Vagina (tissue), 2 donors: Measurements from ENCODE around the gene PHF13. TPM values are rescaled to one million over a fixed set of nuclear protein-coding genes. Genes with fewer than 3 reads are reported as not detected.
A peak's percentile ranks its signal among the peaks of the same experiment; 100 is the strongest.

Experiments
- DNase-seq, 2 donors: peaks; one replicate each; pipeline ENCODE4 v3.0.0-alpha.2; 2017; ENCODE audit errors: extremely low spot score in 2 of 2
- H3K27ac ChIP-seq: fragments of 200-600 bp; sonication (generic); one replicate; pipeline ENCODE4 v1.5.1; 2019
- H3K27me3 ChIP-seq: fragments of 200-600 bp; sonication (generic); one replicate; pipeline ENCODE4 v1.5.1; 2019
- H3K36me3 ChIP-seq, 2 donors: fragments of 200-600 bp; sonication (generic); one replicate each; pipeline ENCODE4 v1.5.1; 2017 to 2019
- H3K4me1 ChIP-seq: fragments of 200-600 bp; sonication (generic); one replicate; pipeline ENCODE4 v1.5.1; 2019
- H3K4me3 ChIP-seq, 2 donors: fragments of 200-600 bp; sonication (generic); 1 replicate in 1 of 2; 2 replicates in 1 of 2; pipeline ENCODE4 v1.5.1; 2016 to 2019
- H3K9me3 ChIP-seq: fragments of 200-600 bp; sonication (generic); one replicate; pipeline ENCODE4 v1.5.1; 2019
- CTCF ChIP-seq, 3 experiments: fragments of 450-650 bp in 2 of 3; fragments of 200-600 bp in 1 of 3; sonication (generic) in 1 of 3; IDR thresholded peaks; one replicate each; pipeline ENCODE4 v1.5.1; 2017 to 2019; ENCODE audit warnings: antibody characterized with exemption in 3 of 3, mild to moderate bottlenecking in 2 of 3, moderate library complexity in 2 of 3
- POLR2A ChIP-seq, 2 donors: fragments of 450-650 bp; IDR thresholded peaks; one replicate each; pipeline ENCODE4 v1.6.1; 2017; ENCODE audit warnings: antibody characterized with exemption in 2 of 2, mild to moderate bottlenecking in 2 of 2, moderate library complexity in 2 of 2
- POLR2AphosphoS5 ChIP-seq, 2 donors: sonication (generic); formaldehyde crosslinking; IDR thresholded peaks; one replicate each; pipeline ENCODE4 v1.9.0; 2017; ENCODE audit warnings: antibody characterized with exemption in 2 of 2, mild to moderate bottlenecking in 2 of 2, low read depth in 1 of 2; ENCODE audit not compliant: insufficient read depth in 1 of 2
- intact Hi-C: fragments of 100-400 bp; cut with DNase I; formaldehyde crosslinking; loops from one replicate; pipeline ENCODE4 v1.15.1; 2023
- total RNA-seq: library from RNA; depleted of rRNA; stranded (reverse); fragments of >200 nt; gene quantifications from one replicate; pipeline ENCODE4 v1.2.3, GENCODE V29; 2016

Gene PHF13
- total RNA-seq, 1 donor from 2014 or later, result 21.6 TPM

DNA sequence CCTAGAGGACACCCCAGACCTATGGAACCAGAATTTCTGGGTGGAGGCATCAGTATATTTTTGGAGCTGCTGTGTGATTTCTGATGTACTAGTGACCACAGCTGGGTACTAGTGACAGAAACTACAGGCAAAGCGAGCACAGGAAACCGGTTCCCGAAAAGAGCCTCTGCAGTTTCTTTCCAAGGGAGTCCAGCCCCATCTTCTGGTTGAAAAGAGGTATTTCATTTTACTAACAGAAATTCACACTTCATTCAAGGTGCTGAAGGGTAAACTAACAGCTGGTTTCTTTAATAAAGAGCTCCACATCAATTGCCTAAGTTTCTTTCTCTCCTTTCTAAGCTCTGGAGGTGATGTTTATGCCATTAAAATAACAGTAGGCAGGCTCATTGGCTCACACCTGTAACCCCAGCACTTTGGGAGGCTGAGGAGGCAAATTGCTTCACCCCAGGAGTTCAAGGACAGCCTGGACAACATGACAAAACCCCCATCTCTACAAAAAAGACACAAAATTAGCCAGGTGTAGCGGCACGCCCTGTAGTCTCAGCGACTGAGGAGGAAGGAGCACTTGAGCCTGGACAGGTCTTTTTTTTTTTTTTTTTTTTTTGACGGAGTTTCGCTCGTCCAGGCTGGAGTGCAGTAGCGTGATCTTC is 33.1 kb downstream of the PHF13 start:
- Histone ChIP-seq H3K27me3 (no peaks in the 10 kb centered on the region), H3K9me3 (no peaks in the 10 kb centered on the region), H3K27ac (no peak overlapping the region), H3K4me3 (no peak overlapping the region), H3K36me3 (peaks cover 0 to 28% of the 10 kb centered on the region in 2 donors), H3K4me1 (no peaks in the 10 kb centered on the region)
- DNase-seq, result no peak
- TF ChIP-seq POLR2A (IDR thresholded peaks at IDR 0.05) (no peak), POLR2AphosphoS5 (IDR thresholded peaks at IDR 0.05; ENCODE audit: insufficient read depth in 1 of 2, low read depth in 1 of 2) (peak in 1 of 2 donors; percentile 33), CTCF (IDR thresholded peaks at IDR 0.05) (peak; percentile 45 to 74 (median 51))
- intact Hi-C loops, result loop anchor here (5.0 to 10.0 kb wide), 2 partner anchors 89 to 162 kb away; partner anchors contain the start of gene TAS1R1

DNA sequence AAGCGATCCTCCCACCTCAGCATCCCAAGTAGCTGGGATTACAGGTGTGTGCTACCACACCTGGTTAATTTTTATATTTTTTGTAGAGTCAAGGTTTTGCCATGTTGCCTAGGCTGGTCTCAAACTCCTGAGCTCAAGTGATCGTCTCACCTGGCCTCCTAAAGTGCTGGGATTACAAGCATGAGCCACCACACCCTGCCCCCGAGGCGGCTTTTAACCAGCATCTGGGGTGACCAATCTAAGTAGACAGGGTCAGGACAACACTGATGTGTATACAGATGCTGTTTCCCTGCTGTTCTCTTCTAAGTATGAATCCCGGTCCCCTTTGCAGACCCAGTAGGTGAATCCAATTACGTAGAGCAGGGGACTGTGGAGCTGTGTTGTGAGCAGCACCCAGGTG is 35.0 kb downstream of the PHF13 start:
- TF ChIP-seq POLR2A (IDR thresholded peaks at IDR 0.05) (no peak), POLR2AphosphoS5 (IDR thresholded peaks at IDR 0.05; ENCODE audit: insufficient read depth in 1 of 2, low read depth in 1 of 2) (no peak), CTCF (IDR thresholded peaks at IDR 0.05) (no peak)
- Histone ChIP-seq H3K4me3 (no peak overlapping the region), H3K9me3 (no peaks in the 10 kb centered on the region), H3K27me3 (no peaks in the 10 kb centered on the region), H3K4me1 (no peaks in the 10 kb centered on the region), H3K27ac (no peak overlapping the region), H3K36me3 (peaks cover 0 to 42% of the 10 kb centered on the region in 2 donors)
- intact Hi-C loops, result loop anchor here (5.0 to 10.0 kb wide), 2 partner anchors 91 to 164 kb away; partner anchors contain the start of gene TAS1R1
- no peak for DNase-seq

GRCh38 chr1:6651909-6652308 is 38.4 kb downstream of the PHF13 start:
- no peaks in the 10 kb centered on the region for H3K9me3 ChIP-seq
- H3K4me1 ChIP-seq, result no peaks in the 10 kb centered on the region
- DNase-seq, result no peak
- no peak for TF ChIP-seq POLR2A (IDR thresholded peaks at IDR 0.05)
- TF ChIP-seq CTCF (IDR thresholded peaks at IDR 0.05), result no peak
- TF ChIP-seq POLR2AphosphoS5 (IDR thresholded peaks at IDR 0.05; ENCODE audit: insufficient read depth in 1 of 2, low read depth in 1 of 2), result no peak
- no peak overlapping the region for H3K27ac ChIP-seq
- H3K4me3 ChIP-seq, result no peak overlapping the region
- H3K27me3 ChIP-seq, result no peaks in the 10 kb centered on the region
- H3K36me3 ChIP-seq, result peaks cover 0 to 30% of the 10 kb centered on the region in 2 donors
- intact Hi-C loops, result no loop called here

DNA sequence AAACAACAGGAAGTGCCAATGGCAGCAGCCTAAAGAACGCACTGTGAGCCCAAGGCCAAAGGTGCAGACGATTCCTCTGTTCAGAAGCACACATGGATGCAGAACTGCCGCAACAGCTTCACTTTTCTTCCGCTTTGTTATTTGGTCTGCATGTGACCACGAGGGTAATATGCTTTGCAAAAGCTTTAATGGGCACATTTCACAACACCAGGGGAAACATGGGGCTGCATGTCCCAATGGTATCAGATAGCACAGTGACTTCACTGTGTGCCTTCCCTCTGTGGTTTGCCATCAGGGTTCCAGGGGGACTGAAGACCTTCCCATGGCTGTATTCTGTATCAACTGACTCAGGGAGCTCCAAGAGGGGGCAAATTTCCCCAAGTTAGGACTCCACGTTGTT is 39.5 kb downstream of the PHF13 start:
- no peaks in the 10 kb centered on the region for H3K9me3 ChIP-seq
- DNase-seq, result no peak
- peaks cover 0 to 30% of the 10 kb centered on the region in 2 donors for H3K36me3 ChIP-seq
- H3K27ac ChIP-seq, result no peak overlapping the region
- H3K4me1 ChIP-seq, result no peaks in the 10 kb centered on the region
- no peak for TF ChIP-seq CTCF (IDR thresholded peaks at IDR 0.05)
- TF ChIP-seq POLR2AphosphoS5 (IDR thresholded peaks at IDR 0.05; ENCODE audit: insufficient read depth in 1 of 2, low read depth in 1 of 2), result no peak
- no peak for TF ChIP-seq POLR2A (IDR thresholded peaks at IDR 0.05)
- no peak overlapping the region for H3K4me3 ChIP-seq
- no peaks in the 10 kb centered on the region for H3K27me3 ChIP-seq
- intact Hi-C loops, result no loop called here
